C4-2B (cell line): ENCODE data around the gene SORBS2.

Experiments used
- H3K27ac ChIP-seq: fragments of 450-650 bp; 2 replicates; pipeline ENCODE4 v1.5.1; 2017
- CTCF ChIP-seq: fragments of 450-650 bp; conservative IDR thresholded peaks from 2 replicates; pipeline ENCODE4 v1.5.1; 2017; ENCODE audit warnings: mild to moderate bottlenecking
- ZFX ChIP-seq: fragments of 450-650 bp; IDR thresholded peaks from 2 replicates; pipeline ENCODE4 v1.6.1; 2017

The SORBS2 gene

GRCh38 chr4:185778307-185778706 is 33.7 kb downstream of the SORBS2 start:
- no peak overlapping the region for H3K27ac ChIP-seq

GRCh38 chr4:185775792-185776555 is 36.0 kb downstream of the SORBS2 start:
- H3K27ac ChIP-seq: no peak overlapping the region

More at GRCh38 chr4:185778307-185778706, 33.7 kb downstream of the SORBS2 start:
- no peak for TF ChIP-seq ZFX
- TF ChIP-seq CTCF: no peak

GRCh38 chr4:185774845-185775680 is 36.9 kb downstream of the SORBS2 start:
- TF ChIP-seq CTCF: no peak
- no peak for TF ChIP-seq ZFX
- H3K27ac ChIP-seq: no peak overlapping the region

More at GRCh38 chr4:185775792-185776555, 36.0 kb downstream of the SORBS2 start:
- TF ChIP-seq CTCF (no peak), ZFX (no peak)

GRCh38 chr4:185774131-185774653 is 37.8 kb downstream of the SORBS2 start:
- TF ChIP-seq ZFX (no peak), CTCF (no peak)
- H3K27ac ChIP-seq: no peak overlapping the region

- no peak for TF ChIP-seq CTCF
- TF ChIP-seq ZFX: no peak
- no peak overlapping the region for H3K27ac ChIP-seq
These were observed 38.6 kb downstream of the SORBS2 start for GRCh38 chr4:185773419-185773818.

GRCh38 chr4:185772391-185773093 is 39.5 kb downstream of the SORBS2 start:
- H3K27ac ChIP-seq: no peak overlapping the region
- TF ChIP-seq CTCF (no peak), ZFX (no peak)
